Testis (tissue), 2 donors: ENCODE results near the gene RPL32.
"Not testable (repeated sequence)": the region's sequence is repeated elsewhere in the genome, so short reads cannot be mapped to it uniquely, and the experiment has no call there.

ENCODE experiments used
- POLR2A ChIP-seq: fragments of 450-650 bp; IDR thresholded peaks from one replicate; pipeline ENCODE4 v1.6.1; 2017; ENCODE audit warnings: antibody characterized with exemption, mild to moderate bottlenecking, moderate library complexity
- TF ChIP-seq, protein P1 (sequence below), 3 experiments: fragments of 450-650 bp in 2 of 3; fragments of 200-600 bp in 1 of 3; sonication (generic) in 1 of 3; IDR thresholded peaks; one replicate each; pipeline ENCODE4 v1.5.1; 2016 to 2019; ENCODE audit warnings: antibody characterized with exemption in 3 of 3, mild to moderate bottlenecking in 2 of 3, moderate library complexity in 1 of 3

GRCh38 chr3:12787346-12787745, 54.0 kb downstream of the RPL32 start:
- TF ChIP-seq, protein P1, sequence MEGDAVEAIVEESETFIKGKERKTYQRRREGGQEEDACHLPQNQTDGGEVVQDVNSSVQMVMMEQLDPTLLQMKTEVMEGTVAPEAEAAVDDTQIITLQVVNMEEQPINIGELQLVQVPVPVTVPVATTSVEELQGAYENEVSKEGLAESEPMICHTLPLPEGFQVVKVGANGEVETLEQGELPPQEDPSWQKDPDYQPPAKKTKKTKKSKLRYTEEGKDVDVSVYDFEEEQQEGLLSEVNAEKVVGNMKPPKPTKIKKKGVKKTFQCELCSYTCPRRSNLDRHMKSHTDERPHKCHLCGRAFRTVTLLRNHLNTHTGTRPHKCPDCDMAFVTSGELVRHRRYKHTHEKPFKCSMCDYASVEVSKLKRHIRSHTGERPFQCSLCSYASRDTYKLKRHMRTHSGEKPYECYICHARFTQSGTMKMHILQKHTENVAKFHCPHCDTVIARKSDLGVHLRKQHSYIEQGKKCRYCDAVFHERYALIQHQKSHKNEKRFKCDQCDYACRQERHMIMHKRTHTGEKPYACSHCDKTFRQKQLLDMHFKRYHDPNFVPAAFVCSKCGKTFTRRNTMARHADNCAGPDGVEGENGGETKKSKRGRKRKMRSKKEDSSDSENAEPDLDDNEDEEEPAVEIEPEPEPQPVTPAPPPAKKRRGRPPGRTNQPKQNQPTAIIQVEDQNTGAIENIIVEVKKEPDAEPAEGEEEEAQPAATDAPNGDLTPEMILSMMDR (IDR thresholded peaks at IDR 0.05), result peak in 1 of 3 experiments; percentile 33
- TF ChIP-seq POLR2A, result not testable (repeated sequence)
